Activated T-cell treated with anti-CD3 and anti-CD28 coated beads for 1 hour (primary cell): ENCODE data around the gene PAQR6.

Experiments used
- DNase-seq: peaks from one replicate; pipeline ENCODE4 v3.0.0-alpha.2; 2020; ENCODE audit warnings: low read depth

The PAQR6 gene

GRCh38 chr1:156247460-156248322 is at the start of gene PAQR6:
TSS of gene PAQR6 (minus strand) at chr1:156248056. CDS start at chr1:156246731, 1,325 bp downstream.
- DNase-seq = no peak

- DNase-seq = peak; percentile 41
Measured at GRCh38 chr1:156295391-156295947, 47.6 kb upstream of the PAQR6 start, which contains the start of gene GLMP. TSS of gene GLMP (minus strand) at chr1:156295679. CDS start at chr1:156295645, 34 bp downstream.

DNA sequence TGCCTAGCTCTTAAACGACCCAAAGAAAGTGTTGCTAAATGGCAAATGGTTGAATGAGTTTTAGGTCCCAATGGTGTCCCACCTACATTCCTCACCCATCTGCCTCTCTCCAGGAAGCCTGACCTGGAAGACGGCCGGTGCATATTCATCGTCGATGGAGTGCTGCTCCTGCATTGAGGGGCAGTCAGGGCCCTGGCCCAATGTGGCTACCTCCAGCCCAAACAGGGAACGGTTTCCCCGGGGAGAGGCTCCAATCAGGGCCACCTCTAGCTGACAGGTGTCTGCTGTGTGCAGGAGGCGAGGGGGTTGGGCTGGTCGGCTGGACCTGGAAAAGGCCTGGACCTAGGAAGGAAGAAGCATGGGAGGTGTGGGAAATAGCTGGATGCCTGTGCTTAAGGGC is 46.0 kb upstream of the PAQR6 start:
- no peak for DNase-seq

DNA sequence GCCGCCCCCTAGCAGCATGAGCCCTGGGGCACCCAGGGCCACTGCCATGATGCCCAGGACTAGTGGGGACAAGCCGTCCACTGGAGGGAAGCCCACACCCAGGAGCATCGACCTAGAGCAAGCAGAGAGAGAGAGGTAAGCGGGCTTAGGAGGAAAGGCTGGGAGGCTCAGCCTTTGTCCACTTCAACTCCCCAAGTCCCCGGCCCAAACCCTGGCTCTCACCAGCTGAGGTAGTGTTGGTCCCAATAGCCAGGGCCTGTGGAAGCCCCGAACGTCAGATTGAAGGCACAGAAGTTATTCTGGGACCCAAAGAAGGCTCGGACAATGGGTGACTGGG is 45.2 kb upstream of the PAQR6 start:
- no peak for DNase-seq

DNA sequence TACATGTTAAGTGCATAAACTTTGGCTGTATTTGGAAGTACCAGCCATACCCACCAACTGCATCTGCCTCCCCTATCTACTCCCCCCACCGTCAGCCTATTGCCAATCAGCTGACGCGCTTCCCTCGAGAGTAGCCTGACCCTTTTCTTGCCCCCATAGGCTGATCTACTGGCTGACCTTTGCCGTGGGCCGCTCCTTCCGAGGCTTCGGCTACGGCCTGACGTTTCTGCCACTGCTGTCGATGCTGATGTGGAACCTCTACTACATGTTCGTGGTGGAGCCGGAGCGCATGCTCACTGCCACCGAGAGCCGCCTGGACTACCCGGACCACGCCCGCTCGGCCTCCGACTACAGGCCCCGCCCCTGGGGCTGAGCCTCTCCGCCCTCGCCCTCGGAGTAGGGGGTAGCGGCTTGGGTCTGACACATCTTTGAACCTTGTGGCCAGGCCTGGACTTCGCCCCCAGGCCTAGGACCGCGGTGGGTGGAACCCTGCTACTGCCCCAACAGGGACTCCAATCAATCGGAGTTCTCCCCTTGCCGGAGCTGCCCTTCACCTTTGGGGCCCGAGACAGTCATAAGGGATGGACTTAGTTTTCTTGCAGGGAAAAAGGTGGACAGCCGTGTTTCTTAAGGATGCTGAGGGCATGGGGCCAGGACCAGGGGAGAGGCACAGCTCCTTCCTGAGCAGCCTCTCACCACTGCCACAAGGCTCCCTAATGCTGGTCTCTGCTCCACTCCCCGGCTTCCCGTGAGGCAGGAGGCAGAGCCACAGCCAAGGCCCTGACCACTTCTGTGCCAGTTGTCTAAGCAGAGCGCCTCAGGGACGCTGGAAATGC is 43.6 kb upstream of the PAQR6 start:
- no peak for DNase-seq

GRCh38 chr1:156289857-156290256 is 42.0 kb upstream of the PAQR6 start:
- no peak for DNase-seq

GRCh38 chr1:156286061-156286460 is 38.2 kb upstream of the PAQR6 start:
- no peak for DNase-seq

- no peak for DNase-seq
Measured at GRCh38 chr1:156285437-156285836, 37.6 kb upstream of the PAQR6 start.

GRCh38 chr1:156284757-156285156 is 36.9 kb upstream of the PAQR6 start:
- DNase-seq = no peak

DNA sequence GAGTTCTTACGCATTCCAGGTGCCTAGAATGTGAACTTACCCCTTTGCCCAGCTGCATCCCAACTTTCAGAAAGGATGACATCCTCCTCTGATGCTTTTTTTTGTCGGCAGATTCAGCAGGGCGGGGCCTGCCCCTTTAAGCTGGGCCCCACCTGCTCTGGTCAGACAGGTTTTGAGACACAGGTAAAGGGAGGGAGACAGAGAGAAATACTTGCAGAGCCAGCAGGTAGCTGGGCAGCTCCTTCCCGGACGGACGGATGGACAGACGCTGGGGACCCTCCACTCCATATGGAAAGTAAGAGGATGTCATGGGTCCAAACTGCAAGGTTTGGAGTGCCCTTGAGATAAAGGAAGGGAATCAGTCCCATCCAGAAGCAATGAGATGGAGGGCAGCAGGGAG is 36.3 kb upstream of the PAQR6 start, which contains the start of gene TMEM79:
Gene TMEM79 (plus strand): TSS at position 214 of the 400 bp plus-strand sequence. CDS start 902 bp downstream, outside the sequence.
- DNase-seq = no peak

- no peak for DNase-seq
Measured at GRCh38 chr1:156283521-156283920, 35.7 kb upstream of the PAQR6 start.

GRCh38 chr1:156282479-156283222 is 34.8 kb upstream of the PAQR6 start, which contains the start of gene SMG5:
TSS of gene SMG5 (minus strand) at chr1:156282825. CDS start at chr1:156282680, 145 bp downstream.
- DNase-seq = peak; percentile 87

GRCh38 chr1:156281693-156282478 is 34.0 kb upstream of the PAQR6 start:
- DNase-seq = no peak

DNA sequence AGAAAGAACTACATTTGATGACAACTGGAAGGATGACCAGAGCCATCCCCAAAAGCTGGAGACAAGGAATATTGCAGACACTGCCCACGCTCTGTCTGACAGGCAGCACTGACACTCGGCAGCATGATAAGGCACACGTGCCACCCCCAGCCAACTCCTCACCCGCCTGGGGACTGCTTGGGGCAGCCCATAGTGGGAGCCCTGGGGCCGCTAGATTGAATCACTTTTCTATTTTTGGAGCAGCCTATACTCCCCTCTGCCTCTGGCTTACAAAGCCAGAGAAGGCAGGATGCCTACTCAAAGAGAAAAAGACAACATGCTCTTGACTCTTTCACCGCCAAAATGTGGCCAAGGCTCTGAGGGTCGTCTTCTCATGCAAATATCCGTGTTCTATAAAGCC is 33.4 kb upstream of the PAQR6 start:
- no peak for DNase-seq

DNA sequence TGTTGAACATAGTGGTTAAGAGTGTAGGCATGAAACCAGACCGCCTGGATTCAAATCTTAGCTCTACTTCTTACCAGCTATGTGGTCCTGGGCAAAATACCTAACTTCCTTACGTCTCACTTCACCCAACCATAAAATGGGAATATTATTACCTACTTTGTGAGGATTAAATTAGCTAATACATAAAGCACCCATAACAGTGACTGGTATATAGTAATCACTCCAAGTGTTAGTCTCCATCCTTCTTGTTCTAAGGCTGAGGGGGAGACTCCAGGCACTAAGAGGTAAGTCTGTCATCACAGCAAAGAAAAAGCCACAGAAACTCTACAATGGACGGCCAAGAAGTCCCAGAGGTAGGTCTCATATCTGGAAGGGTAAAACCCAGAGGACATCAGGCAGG is 32.0 kb upstream of the PAQR6 start:
- DNase-seq = no peak

DNA sequence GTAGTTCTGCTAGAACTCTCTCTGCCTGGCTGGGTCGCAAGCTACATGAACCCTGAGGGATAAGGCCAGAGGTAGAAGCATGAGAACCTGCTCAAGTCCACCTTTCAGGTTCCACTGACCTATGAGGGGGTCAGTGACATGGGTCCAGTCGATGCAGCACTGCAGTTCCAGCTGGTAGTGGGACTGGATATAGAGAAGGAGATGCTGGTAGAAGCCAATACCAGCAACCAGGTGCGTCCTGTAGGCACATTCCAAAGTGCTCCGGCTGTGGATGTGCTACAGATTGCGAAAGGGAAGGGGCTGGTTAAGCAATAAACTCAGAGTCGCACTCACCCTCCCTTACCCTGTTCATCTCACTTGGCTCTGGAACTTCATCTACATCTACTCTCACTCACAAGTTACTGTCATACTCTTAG is 29.1 kb upstream of the PAQR6 start:
- no peak for DNase-seq

DNA sequence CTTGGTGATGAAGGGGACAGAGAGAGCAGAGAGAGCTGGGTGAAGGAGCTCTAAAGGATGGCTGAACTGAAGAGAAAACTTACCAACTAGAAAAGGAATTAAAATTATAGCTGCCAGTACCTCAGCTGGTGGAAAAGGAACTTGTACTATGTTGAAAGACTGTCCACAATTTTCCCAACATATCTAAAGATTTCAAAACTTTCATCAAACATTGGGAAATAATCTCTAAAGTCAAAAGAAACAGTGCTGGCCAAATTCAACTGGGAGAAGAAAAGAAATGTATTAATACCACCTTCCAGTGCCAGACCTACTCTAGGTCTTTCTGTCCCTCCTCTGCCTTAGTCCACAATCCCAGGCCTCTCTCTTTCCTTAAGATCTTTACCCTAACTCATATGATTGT is 28.7 kb upstream of the PAQR6 start:
- DNase-seq = no peak

DNA sequence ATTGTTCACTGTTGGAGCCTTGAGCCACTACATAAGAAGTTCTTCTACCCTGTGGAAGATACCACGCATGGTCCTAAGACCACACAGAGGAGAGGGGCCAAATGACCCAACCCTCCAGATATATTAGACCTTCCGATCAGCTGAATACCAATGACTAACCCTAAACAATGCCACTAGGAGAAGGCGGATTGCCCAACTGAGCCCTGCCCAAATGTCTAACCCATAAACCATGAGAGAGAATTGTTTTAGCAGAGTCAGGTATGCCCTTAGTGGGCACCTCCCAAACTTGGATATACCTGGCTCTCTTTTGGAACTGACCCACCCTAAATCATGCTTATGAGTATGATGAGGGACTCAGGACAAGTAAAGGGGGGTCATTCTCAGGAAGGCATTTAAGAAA is 22.5 kb upstream of the PAQR6 start:
- no peak for DNase-seq

- no peak for DNase-seq
Measured at GRCh38 chr1:156268336-156268735, 20.5 kb upstream of the PAQR6 start.

- DNase-seq = no peak
Measured at GRCh38 chr1:156266051-156266450, 18.2 kb upstream of the PAQR6 start.

- no peak for DNase-seq
Measured at GRCh38 chr1:156263288-156263655, 15.4 kb upstream of the PAQR6 start.
